Right lobe of liver (tissue), 6 donors: ENCODE data around the gene CSH2. TPM values are rescaled to one million over a fixed set of nuclear protein-coding genes. Genes with fewer than 3 reads are reported as not detected.

Source experiments
- ATAC-seq, 4 donors: fragments of 200-7000 bp; cut with Tn5 transposase; one replicate each; pipeline ENCODE4 v1.9.1; 2020; ENCODE audit warnings: mild to moderate bottlenecking in 4 of 4, moderate library complexity in 4 of 4
- DNase-seq, 3 donors: peaks; one replicate each; pipeline ENCODE4 v3.0.0-alpha.2; 2020
- H3K27ac ChIP-seq, 3 donors: fragments of 200-600 bp; one replicate each; pipeline ENCODE4 v1.8.0; 2022
- H3K27me3 ChIP-seq, 2 donors: fragments of 200-600 bp; one replicate each; pipeline ENCODE4 v1.8.0; 2022
- H3K36me3 ChIP-seq, 4 donors: fragments of 200-600 bp; sonication (generic) in 1 of 4; one replicate each; pipeline versions ENCODE4 v1.5.1 to v1.8.0; 2017 to 2022; ENCODE audit warnings: control low read depth in 1 of 4
- H3K4me1 ChIP-seq, 4 donors: fragments of 200-600 bp; sonication (generic) in 1 of 4; one replicate each; pipeline versions ENCODE4 v1.5.1 to v1.8.0; 2017 to 2022; ENCODE audit warnings: control low read depth in 1 of 4
- H3K4me3 ChIP-seq, 3 donors: fragments of 200-600 bp; one replicate each; pipeline ENCODE4 v1.8.0; 2022
- H3K9me3 ChIP-seq, 4 donors: fragments of 200-600 bp; sonication (generic) in 1 of 4; one replicate each; pipeline versions ENCODE4 v1.5.1 to v1.8.0; 2017 to 2022; ENCODE audit warnings: control low read depth in 1 of 4
- POLR2A ChIP-seq: fragments of 450-650 bp; IDR thresholded peaks from one replicate; pipeline ENCODE4 v1.6.1; 2017; ENCODE audit warnings: antibody characterized with exemption, mild to moderate bottlenecking
- WGBS: methylation state at CpG from one replicate; pipeline ENCODE4 v1.1.6; 2018; ENCODE audit warnings: low coverage, low lambda C conversion rate; ENCODE audit not compliant: insufficient coverage; ENCODE audit errors: missing lambda C conversion rate; 5-methylcytosine and 5-hydroxymethylcytosine counted together
- intact Hi-C, 2 donors: fragments of 100-400 bp; cut with DNase I; formaldehyde crosslinking; loops; one replicate each; pipeline versions ENCODE4 v1.11.2 to v1.14.1; 2022
- total RNA-seq, 6 experiments: library from RNA; depleted of rRNA in 2 of 6; stranded (reverse); fragments of >200 nt in 2 of 6; fragmentation: NEBNext Ultra II Directional in 3 of 6; extraction: Animal tissue kit (Norgen Biotek cat#: 25700) in 3 of 6; gene quantifications; one replicate each; pipeline versions ENCODE4 v1.1.0 to v1.2.4, GENCODE V29; 2016 to 2023
- TF ChIP-seq, protein P1 (sequence below), 4 donors: fragments of 200-600 bp in 3 of 4; fragments of 450-650 bp in 1 of 4; IDR thresholded peaks; one replicate each; pipeline versions ENCODE4 v1.5.1 to v1.8.0; 2016 to 2022; ENCODE audit warnings: antibody characterized with exemption in 4 of 4, mild to moderate bottlenecking in 2 of 4
- donor health status: DM: no; HTN: yes; CAD: no.
- donor health status: DM: no; HTN: no; CAD: no.
- donor health status: DM: no; HTN: no; CAD: no.
- donor health status: DM: no; HTN: yes; CAD: no.
- donor health status: DM: no; HTN: yes; CAD: no.

Gene CSH2
- total RNA-seq, 6 experiments from 2014 or later, result not detected

- H3K27ac ChIP-seq, result no peak overlapping the region
- intact Hi-C loops, result no loop called here
- TF ChIP-seq POLR2A, result no peak
- TF ChIP-seq, protein P1, sequence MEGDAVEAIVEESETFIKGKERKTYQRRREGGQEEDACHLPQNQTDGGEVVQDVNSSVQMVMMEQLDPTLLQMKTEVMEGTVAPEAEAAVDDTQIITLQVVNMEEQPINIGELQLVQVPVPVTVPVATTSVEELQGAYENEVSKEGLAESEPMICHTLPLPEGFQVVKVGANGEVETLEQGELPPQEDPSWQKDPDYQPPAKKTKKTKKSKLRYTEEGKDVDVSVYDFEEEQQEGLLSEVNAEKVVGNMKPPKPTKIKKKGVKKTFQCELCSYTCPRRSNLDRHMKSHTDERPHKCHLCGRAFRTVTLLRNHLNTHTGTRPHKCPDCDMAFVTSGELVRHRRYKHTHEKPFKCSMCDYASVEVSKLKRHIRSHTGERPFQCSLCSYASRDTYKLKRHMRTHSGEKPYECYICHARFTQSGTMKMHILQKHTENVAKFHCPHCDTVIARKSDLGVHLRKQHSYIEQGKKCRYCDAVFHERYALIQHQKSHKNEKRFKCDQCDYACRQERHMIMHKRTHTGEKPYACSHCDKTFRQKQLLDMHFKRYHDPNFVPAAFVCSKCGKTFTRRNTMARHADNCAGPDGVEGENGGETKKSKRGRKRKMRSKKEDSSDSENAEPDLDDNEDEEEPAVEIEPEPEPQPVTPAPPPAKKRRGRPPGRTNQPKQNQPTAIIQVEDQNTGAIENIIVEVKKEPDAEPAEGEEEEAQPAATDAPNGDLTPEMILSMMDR (IDR thresholded peaks at IDR 0.05), result no peak
- H3K4me1 ChIP-seq, result peaks cover 0 to 23% (median 9%) of the 10 kb centered on the region in 4 donors
- H3K36me3 ChIP-seq, result peaks cover 6 to 78% (median 38%) of the 10 kb centered on the region in 4 donors
- no peaks in the 10 kb centered on the region for H3K9me3 ChIP-seq
- DNase-seq (no peak), ATAC-seq (no peak)
- H3K27me3 ChIP-seq, result no peaks in the 10 kb centered on the region
- 90% methylated on average over 4 of the region's 15 CpGs for WGBS
- H3K4me3 ChIP-seq, result no peak overlapping the region
Measured at GRCh38 chr17:63833741-63834373, 39.6 kb downstream of the CSH2 start.

GRCh38 chr17:63833026-63833740, 40.3 kb downstream of the CSH2 start:
- Histone ChIP-seq H3K4me3 (no peak overlapping the region), H3K36me3 (peaks cover 6 to 78% (median 38%) of the 10 kb centered on the region in 4 donors), H3K4me1 (peaks cover 0 to 24% (median 8%) of the 10 kb centered on the region in 4 donors), H3K27ac (no peak overlapping the region), H3K9me3 (no peaks in the 10 kb centered on the region), H3K27me3 (no peaks in the 10 kb centered on the region)
- intact Hi-C loops, result no loop called here
- TF ChIP-seq POLR2A, result no peak
- TF ChIP-seq, protein P1 (IDR thresholded peaks at IDR 0.05), result no peak
- ATAC-seq, result no peak
- 86% methylated on average over 5 of the region's 14 CpGs for WGBS
- DNase-seq, result no peak

GRCh38 chr17:63832455-63832854, 41.0 kb downstream of the CSH2 start:
- Histone ChIP-seq H3K4me1 (peaks cover 0 to 18% (median 5%) of the 10 kb centered on the region in 4 donors), H3K4me3 (no peak overlapping the region), H3K9me3 (no peaks in the 10 kb centered on the region), H3K27me3 (no peaks in the 10 kb centered on the region), H3K36me3 (peaks cover 6 to 78% (median 38%) of the 10 kb centered on the region in 4 donors), H3K27ac (no peak overlapping the region)
- TF ChIP-seq, protein P1 (IDR thresholded peaks at IDR 0.05), result no peak
- TF ChIP-seq POLR2A, result no peak
- DNase-seq, result no peak
- intact Hi-C loops, result no loop called here
- ATAC-seq, result no peak
- 40% methylated on average over 1 of the region's 2 CpGs for WGBS

DNA sequence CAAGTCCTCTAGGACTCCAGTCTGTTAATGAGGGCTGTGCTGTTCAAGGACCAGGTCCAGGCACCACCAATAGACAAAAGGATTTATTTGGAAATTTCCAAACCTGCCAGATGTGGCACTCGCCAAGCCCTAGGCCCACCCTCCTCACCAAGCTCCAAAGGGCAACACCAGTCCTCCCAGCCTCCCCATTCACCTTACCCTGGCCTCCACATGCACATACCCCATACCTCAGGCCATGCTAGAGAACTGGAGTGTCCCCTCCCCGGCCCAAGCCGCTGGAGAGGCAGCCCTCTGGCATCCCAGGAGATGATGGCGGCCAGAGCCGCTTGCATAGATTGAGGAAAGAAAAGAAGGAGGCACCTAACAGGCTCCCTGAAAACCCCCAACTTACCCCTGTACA, 41.5 kb downstream of the CSH2 start:
- DNase-seq (no peak), ATAC-seq (no peak)
- Histone ChIP-seq H3K27ac (no peak overlapping the region), H3K4me3 (no peak overlapping the region), H3K36me3 (peaks cover 6 to 77% (median 38%) of the 10 kb centered on the region in 4 donors), H3K27me3 (no peaks in the 10 kb centered on the region), H3K9me3 (no peaks in the 10 kb centered on the region), H3K4me1 (peaks cover 0 to 14% (median 5%) of the 10 kb centered on the region in 4 donors)
- WGBS, result 43% methylated on average over 1 of the region's 5 CpGs
- TF ChIP-seq POLR2A, result no peak
- TF ChIP-seq, protein P1 (IDR thresholded peaks at IDR 0.05), result no peak
- intact Hi-C loops, result no loop called here
